HG03521 (cell line): ENCODE results near the gene IPO4.

Experiments
- ATAC-seq: cut with Tn5 transposase; IDR thresholded peaks from one replicate; pipeline ENCODE4 v1.9.1; 2021; ENCODE audit warnings: mild to moderate bottlenecking, moderate library complexity; ENCODE audit not compliant: unreplicated experiment

The IPO4 gene

DNA sequence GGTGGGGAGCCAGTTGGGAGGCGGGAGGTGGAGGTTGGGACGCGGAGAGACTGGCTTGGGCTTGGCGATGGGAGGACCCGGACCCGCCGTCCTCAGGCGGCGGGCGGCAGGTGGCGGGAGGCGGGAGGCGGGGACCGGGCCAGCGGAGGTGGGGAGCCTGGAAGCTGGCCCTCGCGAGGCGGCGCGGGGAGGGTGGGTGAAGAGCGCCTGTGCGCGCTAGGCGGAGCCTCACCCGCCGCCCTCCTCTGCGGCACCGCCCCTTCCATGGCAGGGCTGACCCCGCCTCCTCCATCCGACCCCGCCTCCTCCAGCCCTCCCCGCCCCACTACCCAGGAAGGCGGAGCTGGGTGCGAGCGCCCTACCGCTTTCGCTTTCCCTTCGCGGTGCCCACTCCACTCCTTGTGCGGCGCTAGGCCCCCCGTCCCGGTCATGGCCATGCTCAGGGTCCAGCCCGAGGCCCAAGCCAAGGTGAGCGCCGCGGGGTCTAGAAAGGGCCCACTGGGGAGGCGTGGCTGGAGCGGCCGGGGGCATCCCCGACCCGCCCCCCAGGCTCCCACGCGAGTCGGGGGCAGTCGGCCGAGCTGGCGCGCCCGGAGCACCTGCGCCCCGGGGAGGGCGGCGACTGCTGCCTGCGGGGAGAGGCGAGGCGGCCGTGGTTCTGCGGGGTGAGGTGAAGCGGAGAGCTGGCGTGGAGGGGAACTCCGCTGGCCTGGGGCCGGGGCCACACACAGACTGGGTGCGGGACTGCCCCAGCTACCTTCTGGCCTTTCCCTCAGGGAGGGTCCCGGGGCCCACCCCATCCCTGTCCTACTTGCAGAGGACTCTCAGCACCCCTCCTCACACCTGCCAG, 52.6 kb downstream of the IPO4 start, which contains the start of gene PSME1:
PSME1 (plus strand) TSS at position 361 of the 850 bp plus-strand sequence; CDS start at position 430, 69 bp downstream.
- ATAC-seq, result peak; percentile 82

DNA sequence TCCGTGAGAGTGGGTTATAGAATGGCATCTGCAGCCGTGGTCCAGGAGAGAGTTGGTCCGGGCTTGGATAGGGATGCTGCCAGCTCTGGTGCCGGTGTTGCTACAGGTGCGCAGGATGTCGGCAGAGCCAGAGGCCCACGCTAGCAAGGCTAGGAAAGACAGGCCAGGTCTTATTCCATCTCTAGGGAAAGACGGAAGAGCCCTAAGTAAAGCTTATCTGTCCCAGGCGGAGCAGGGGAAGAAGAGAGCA, 53.1 kb downstream of the IPO4 start:
- ATAC-seq, result peak; percentile 5

DNA sequence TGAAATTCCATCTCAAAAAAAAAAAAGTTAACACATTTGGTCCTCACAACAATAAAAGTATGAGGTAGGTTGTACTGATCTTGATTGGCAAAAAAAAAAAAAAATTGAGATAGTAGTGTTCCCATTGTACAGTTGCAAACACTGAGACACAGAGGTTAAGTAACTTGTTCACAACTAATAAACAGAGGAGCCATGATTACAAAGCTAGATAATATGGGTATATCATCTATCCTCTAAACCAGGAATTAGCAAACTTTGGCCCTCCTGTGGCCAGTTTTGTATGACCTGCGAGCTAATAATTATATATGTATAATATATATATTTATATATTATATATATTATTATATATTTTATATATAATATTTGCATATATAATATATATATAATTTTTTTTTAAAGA, 54.9 kb downstream of the IPO4 start:
- no peak for ATAC-seq

DNA sequence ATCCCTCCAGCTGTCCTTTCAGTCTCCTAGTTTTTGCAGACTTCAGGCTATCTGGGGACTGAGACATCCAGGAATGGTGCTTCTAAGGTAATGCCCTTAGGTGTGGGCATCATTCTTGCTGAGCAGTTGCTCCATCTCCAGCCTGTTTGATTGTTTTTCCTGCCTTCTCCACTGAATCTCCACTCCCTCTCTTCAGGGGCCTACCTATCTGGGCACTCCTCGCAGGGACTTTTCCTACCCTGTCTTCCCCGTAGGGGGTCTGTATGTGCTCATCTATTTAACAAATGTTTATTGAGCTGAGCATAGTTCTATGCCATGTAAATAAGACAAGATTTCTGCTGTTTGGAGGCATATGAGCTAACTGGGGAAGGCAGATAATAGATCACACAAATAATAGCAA, 55.6 kb downstream of the IPO4 start:
- no peak for ATAC-seq

DNA sequence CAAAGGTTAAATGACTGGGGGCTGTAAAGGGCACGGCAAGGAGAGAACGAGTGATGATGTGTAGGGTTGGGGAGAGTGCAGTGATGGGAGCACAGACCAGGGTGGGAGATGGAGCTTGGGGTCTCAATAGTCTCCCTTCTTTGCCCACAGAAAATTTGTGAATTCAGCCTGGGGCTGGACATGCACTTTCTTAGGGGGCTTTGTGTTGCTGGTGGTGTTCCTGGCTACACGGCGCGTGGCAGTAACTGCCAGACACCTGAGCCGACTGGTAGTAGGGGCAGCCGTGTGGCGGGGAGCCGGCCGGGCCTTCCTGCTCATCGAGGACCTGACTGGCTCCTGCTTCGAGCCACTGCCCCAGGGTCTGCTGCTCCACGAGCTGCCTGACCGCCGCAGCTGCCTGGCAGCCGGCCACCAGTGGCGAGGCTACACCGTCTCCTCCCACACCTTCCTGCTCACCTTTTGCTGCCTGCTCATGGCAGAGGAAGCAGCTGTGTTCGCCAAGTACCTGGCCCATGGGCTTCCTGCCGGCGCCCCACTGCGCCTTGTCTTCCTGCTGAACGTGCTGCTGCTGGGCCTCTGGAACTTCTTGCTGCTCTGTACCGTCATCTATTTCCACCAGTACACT, 56.4 kb downstream of the IPO4 start:
- no peak for ATAC-seq

DNA sequence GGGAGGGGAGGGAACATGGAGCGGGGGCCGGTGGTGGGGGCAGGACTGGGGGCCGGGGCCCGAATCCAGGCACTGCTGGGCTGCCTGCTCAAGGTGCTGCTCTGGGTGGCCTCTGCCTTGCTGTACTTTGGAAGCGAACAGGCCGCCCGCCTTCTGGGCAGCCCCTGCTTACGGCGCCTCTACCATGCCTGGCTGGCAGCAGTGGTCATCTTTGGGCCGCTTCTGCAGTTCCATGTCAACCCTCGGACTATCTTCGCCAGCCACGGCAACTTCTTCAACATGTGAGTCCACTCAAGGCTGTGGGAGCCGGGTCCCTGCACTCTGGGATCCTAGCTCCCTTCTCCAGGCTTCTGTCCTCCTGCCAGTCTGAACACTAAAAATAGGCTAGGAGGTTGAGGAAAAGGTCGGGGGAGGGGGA, 57.1 kb downstream of the IPO4 start:
- ATAC-seq, result no peak

DNA sequence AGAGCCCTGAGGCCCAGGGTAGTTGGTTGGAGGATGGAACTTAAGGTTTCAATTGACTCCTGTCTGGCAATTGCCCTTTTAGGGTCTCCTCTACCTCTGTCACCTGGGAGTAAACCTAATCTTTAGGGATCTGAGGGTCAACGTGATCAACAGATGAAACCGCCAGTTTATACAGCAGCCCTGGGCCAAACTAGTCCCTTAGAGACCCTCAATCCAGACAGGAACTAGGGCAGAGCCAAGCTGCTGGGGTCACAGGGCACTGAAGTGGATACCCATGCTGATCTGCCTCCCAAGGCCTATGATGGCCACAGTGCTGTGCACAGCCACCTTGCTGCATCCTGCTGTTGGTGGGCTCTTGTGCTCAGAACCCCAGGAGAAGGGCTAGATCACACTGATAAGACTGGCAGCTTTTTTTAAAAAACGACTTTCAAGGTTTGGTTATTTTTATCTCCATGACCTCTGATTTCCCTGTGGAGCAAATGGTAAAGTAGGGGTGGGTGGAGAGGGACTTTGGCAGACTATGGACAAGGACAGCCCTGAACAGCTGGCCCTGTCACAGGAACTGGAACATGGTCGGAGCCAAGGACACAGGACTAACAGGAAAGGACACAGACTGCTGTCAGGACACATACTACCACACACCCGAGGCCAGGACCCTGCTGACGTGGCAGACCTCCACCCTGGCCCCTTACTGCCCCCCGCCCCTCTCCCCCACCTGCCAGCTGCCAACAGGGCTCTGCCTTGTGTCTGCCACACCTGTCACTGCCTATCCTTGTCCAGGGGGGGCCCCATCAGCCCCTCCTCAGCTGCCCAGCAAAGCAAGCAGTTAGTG, 57.7 kb downstream of the IPO4 start:
- no peak for ATAC-seq

DNA sequence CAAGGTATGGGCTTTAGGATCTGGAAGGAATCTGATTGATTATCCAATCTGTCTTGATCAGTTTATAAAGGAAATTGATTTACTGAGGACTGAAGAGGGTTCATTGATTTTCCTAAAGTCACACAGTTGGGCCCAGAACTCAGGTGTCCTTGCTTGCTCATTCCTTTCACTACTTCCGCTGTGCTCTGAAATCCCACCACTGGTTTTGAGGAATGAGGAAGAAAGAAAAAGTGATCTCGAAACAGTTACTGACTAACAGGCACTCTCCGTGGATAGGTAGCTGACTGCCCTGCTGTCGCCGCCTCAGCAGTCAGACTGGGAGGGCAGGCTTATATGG, 58.3 kb downstream of the IPO4 start, which contains the start of gene FITM1:
FITM1 (plus strand) TSS at position 280 of the 337 bp plus-strand sequence. CDS start 905 bp downstream, outside the sequence.
- no peak for ATAC-seq
